Skeletal muscle satellite cell (primary cell): Measurements from ENCODE around the gene LCOR.
A peak's percentile ranks its signal among the peaks of the same experiment; 100 is the strongest.

Experiments used
- H3K27me3 ChIP-seq: 2 replicates; pipeline ENCODE4 v1.7.0; 2013; ENCODE audit warnings: low read length; ENCODE audit not compliant: control insufficient read depth, insufficient read depth
- H3K36me3 ChIP-seq: 2 replicates; pipeline ENCODE4 v1.7.0; 2013; ENCODE audit warnings: mild to moderate bottlenecking, control low read depth, low read length; ENCODE audit not compliant: insufficient read depth
- H3K4me1 ChIP-seq: 2 replicates; pipeline ENCODE4 v1.7.0; 2013; ENCODE audit warnings: low read length; ENCODE audit not compliant: control insufficient read depth, insufficient read depth
- H3K4me2 ChIP-seq: 2 replicates; pipeline ENCODE4 v1.7.0; 2013; ENCODE audit warnings: mild to moderate bottlenecking, low read length
- H3K4me3 ChIP-seq: 2 replicates; pipeline ENCODE4 v1.7.0; 2013; ENCODE audit warnings: low read length
- H3K9ac ChIP-seq: 2 replicates; pipeline ENCODE4 v1.7.0; 2013; ENCODE audit warnings: mild to moderate bottlenecking, low read depth, low read length, moderate library complexity
- H3K9me3 ChIP-seq: replicated peaks from 2 replicates; pipeline ENCODE4 v1.7.0; 2013; ENCODE audit warnings: mild to moderate bottlenecking, control low read depth, low read length

Gene LCOR

GRCh38 chr10:96828609-96829008 is 3.5 kb upstream of the LCOR start:
- Histone ChIP-seq H3K9me3 (no peaks in the 10 kb centered on the region), H3K36me3 (no peaks in the 10 kb centered on the region), H3K27me3 (no peaks in the 10 kb centered on the region), H3K9ac (no peak overlapping the region), H3K4me1 (peaks cover 6% of the 10 kb centered on the region), H3K4me2 (no peak overlapping the region), H3K4me3 (no peak overlapping the region)

DNA sequence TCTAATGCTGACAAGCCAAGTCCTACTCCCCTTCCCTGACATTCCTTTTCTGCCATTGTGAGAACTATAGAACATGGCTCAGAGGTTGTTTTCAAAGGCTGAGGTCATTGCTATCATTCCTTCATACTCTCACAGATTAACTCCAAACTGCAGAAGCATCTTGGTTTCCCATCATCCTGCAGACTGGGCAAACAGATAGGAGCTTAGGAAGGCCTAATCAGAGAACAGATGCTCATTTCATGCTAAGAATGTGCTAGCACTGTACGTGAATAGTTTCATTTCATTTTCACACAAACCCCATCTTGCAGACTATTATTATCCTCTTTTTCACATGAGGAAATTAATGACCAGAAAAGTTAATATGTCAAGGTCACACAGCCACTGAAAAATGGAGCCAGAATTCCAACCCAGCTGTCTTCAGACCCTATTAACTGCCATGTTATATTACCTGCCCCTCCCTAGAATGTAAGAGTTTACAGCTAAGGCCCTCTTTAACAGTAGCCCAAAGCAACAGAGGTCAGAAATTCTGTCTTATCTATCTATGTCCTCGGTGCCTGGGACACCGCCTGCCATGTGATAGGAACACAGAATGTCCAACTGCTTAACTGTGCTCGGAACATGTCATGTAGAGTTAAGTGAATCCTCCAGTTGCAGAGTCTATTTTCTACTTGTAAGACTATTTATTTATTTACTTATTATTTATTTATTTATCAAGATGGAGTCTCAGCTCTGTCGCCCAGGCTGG is 2.9 kb upstream of the LCOR start:
- no peak overlapping the region for H3K9ac ChIP-seq
- no peaks in the 10 kb centered on the region for H3K36me3 ChIP-seq
- H3K4me3 ChIP-seq: no peak overlapping the region
- H3K9me3 ChIP-seq: no peaks in the 10 kb centered on the region
- no peak overlapping the region for H3K4me2 ChIP-seq
- H3K4me1 ChIP-seq: peaks cover 12% of the 10 kb centered on the region
- no peaks in the 10 kb centered on the region for H3K27me3 ChIP-seq

- H3K27me3 ChIP-seq: no peaks in the 10 kb centered on the region
- no peak overlapping the region for H3K9ac ChIP-seq
- H3K36me3 ChIP-seq: no peaks in the 10 kb centered on the region
- peaks cover 25% of the 10 kb centered on the region for H3K4me1 ChIP-seq
- no peak overlapping the region for H3K4me2 ChIP-seq
- H3K4me3 ChIP-seq: no peak overlapping the region
- no peaks in the 10 kb centered on the region for H3K9me3 ChIP-seq
These were observed 1.4 kb upstream of the LCOR start for GRCh38 chr10:96830511-96831199.

DNA sequence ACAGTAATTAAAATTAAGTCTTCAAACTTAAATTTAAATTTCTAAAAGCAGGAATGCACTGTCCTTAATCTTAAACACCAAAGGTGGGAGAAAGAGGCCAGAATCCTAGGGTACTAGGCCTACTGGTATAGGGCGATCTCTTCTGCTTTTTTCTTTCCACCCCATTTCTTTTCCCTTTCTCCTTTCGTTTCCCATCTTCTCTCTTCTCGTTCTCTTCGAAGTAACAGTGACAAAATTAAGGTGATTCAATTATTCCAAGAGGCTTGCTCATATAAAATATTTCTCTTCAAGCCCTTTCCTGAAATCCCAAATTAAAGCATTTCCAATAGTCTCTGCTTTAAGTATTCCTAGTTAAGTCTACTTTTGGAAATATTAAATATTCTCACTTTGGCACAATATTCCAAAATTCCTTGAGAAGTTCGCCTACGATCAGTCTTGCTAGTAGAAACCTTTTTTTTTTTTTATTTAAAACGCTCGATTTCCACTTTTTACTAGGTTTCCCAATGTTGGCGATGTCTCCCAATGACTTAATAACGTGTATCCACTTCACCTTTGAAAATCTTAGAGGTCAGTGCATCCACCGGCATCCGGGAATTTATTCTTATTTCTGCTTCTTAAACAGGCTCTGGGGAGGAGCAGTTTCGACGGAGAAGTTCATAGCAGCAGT is 765 bp upstream of the LCOR start:
- no peaks in the 10 kb centered on the region for H3K9me3 ChIP-seq
- peaks cover 31% of the 10 kb centered on the region for H3K4me1 ChIP-seq
- H3K4me2 ChIP-seq: peak overlapping the region; percentile 79
- H3K9ac ChIP-seq: peak overlapping the region; percentile 89
- peak overlapping the region; percentile 85 for H3K4me3 ChIP-seq
- no peaks in the 10 kb centered on the region for H3K27me3 ChIP-seq
- H3K36me3 ChIP-seq: no peaks in the 10 kb centered on the region

GRCh38 chr10:96832721-96833219 is 672 bp downstream of the LCOR start:
- Histone ChIP-seq H3K4me1 (peaks cover 35% of the 10 kb centered on the region), H3K4me2 (peak overlapping the region; percentile 98), H3K27me3 (no peaks in the 10 kb centered on the region), H3K4me3 (peak overlapping the region; percentile 85), H3K9ac (peak overlapping the region; percentile 89), H3K9me3 (no peaks in the 10 kb centered on the region), H3K36me3 (no peaks in the 10 kb centered on the region)

- Histone ChIP-seq H3K27me3 (no peaks in the 10 kb centered on the region), H3K4me2 (peak overlapping the region; percentile 98), H3K9ac (peak overlapping the region; percentile 89), H3K4me3 (peak overlapping the region; percentile 85), H3K4me1 (peaks cover 35% of the 10 kb centered on the region), H3K36me3 (no peaks in the 10 kb centered on the region), H3K9me3 (no peaks in the 10 kb centered on the region)
These were observed 1.3 kb downstream of the LCOR start for GRCh38 chr10:96833220-96834001.

DNA sequence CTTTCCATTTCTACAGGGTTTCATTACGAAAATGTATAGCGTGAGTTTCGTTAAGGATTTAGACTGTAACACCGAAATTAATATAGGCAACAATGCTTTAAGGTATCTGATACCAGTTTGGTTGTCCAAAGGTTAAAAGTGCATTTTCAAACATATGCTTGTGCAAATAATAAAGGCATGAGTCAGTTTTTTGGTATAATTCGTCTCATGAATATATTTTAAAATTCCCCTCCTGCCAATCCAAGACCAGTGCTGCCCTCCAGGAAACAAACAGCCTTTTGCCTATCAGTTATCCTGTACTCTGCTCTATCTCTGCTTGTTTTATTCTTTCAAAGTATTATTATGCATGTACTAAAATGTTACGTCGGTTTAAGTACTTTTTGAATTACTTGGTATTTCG is 2.0 kb downstream of the LCOR start:
- no peaks in the 10 kb centered on the region for H3K36me3 ChIP-seq
- no peaks in the 10 kb centered on the region for H3K27me3 ChIP-seq
- no peaks in the 10 kb centered on the region for H3K9me3 ChIP-seq
- peak overlapping the region; percentile 85 for H3K4me3 ChIP-seq
- peaks cover 35% of the 10 kb centered on the region for H3K4me1 ChIP-seq
- H3K4me2 ChIP-seq: peak overlapping the region; percentile 98
- peak overlapping the region; percentile 89 for H3K9ac ChIP-seq

GRCh38 chr10:96835899-96836298 is 3.8 kb downstream of the LCOR start:
- Histone ChIP-seq H3K4me2 (no peak overlapping the region), H3K9ac (no peak overlapping the region), H3K4me1 (peaks cover 39% of the 10 kb centered on the region), H3K4me3 (no peak overlapping the region), H3K9me3 (no peaks in the 10 kb centered on the region), H3K27me3 (no peaks in the 10 kb centered on the region), H3K36me3 (no peaks in the 10 kb centered on the region)

DNA sequence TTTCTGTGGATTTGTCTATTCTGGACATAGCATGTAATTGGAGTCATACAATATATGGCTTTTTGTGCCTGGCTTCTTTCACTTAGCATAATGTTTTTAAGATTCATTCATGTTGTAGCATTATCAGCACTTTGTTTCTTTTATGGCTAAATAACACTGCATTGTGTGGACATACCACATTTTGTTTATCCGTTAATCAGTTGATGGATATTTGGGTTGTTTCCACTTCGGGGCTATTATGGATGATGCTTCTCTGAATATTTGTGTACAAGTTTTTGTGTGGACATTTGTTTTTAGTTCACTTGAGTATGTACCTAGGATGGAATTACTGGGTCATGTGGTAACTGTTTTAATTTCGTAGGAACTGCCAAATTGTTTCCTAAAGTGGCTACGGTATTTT is 6.4 kb downstream of the LCOR start:
- no peaks in the 10 kb centered on the region for H3K27me3 ChIP-seq
- no peak overlapping the region for H3K4me3 ChIP-seq
- H3K4me2 ChIP-seq: no peak overlapping the region
- no peaks in the 10 kb centered on the region for H3K9me3 ChIP-seq
- no peak overlapping the region for H3K9ac ChIP-seq
- no peaks in the 10 kb centered on the region for H3K36me3 ChIP-seq
- peaks cover 39% of the 10 kb centered on the region for H3K4me1 ChIP-seq

DNA sequence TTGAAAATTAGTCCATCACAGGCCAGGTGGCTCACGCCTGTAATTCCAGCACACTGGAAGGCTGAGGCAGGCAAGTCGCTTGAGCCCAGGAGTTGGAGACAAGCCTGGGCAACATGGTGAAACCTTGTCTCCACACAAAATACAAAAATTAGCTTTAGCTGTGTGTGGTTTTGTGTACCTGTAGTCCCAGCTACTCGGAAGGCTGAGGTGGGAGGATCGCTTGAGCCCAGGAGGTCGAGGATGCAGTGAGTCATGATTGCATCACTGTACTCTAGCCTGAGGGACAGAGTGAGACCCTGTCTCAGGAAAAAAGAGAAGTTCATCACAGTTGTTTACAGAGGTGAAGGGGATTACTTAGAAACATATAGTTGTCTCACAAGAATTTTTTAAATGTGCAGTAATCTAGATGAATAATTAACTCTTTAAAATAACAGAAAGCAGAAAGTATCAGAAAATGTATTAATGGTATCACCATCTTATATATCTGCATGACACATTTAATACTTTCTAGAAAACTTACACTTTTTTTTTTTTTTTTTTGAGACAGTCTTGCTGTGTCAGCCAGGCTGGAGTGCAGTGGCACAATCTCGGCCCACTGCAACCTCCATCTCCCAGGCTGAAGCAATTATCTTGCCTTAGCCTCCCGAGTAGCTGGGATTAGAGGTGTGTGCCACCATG is 8.9 kb downstream of the LCOR start:
- H3K9me3 ChIP-seq: no peaks in the 10 kb centered on the region
- H3K27me3 ChIP-seq: no peaks in the 10 kb centered on the region
- no peaks in the 10 kb centered on the region for H3K36me3 ChIP-seq
- H3K4me3 ChIP-seq: no peak overlapping the region
- peaks cover 17% of the 10 kb centered on the region for H3K4me1 ChIP-seq
- peak overlapping the region; percentile 11 for H3K4me2 ChIP-seq
- H3K9ac ChIP-seq: no peak overlapping the region
